Naive thymus-derived CD8-positive, alpha-beta T cell (primary cell): ENCODE data around the gene SGF29. TPM values are rescaled to one million over a fixed set of nuclear protein-coding genes. Genes with fewer than 3 reads are reported as not detected.
A peak's percentile ranks its signal among the peaks of the same experiment; 100 is the strongest.
"Not testable (repeated sequence)": the region's sequence is repeated elsewhere in the genome, so short reads cannot be mapped to it uniquely, and the experiment has no call there.

Experiments
- ATAC-seq, 2 donors: fragments of 150-1000 bp; cut with Tn5 transposase in 1 of 2; sonication (Bioruptor Pico), chemical (Tn5 transposase) in 1 of 2; 1 replicate in 1 of 2; 2 replicates in 1 of 2; pipeline ENCODE4 v1.10.0; 2021; ENCODE audit warnings: mild to moderate bottlenecking in 2 of 2, moderate library complexity in 2 of 2
- POLR2A ChIA-PET: fragments of 350-600 bp; sonication (Branson Sonifier 250); formaldehyde crosslinking; loops from one replicate; lab custom pipeline; 2021; ENCODE audit warnings: antibody characterized with exemption; lab: Charles Lee
- DNase-seq, 10 donors: peaks; one replicate each; pipeline versions ENCODE4 v3.0.0 to v3.0.0-alpha.2; 2020 to 2022
- H3K27ac Mint-ChIP-seq, 10 donors: one replicate each; pipeline ENCODE4 v1.8.0; 2020 to 2022; ENCODE audit warnings: mild to moderate bottlenecking in 10 of 10, mixed read lengths in 10 of 10, moderate library complexity in 4 of 10, inconsistent platforms in 1 of 10
- H3K27me3 Mint-ChIP-seq, 5 donors: one replicate each; pipeline ENCODE4 v1.8.0; 2021 to 2022; ENCODE audit warnings: mixed read lengths in 5 of 5
- H3K36me3 Mint-ChIP-seq, 3 donors: one replicate each; pipeline ENCODE4 v1.8.0; 2020 to 2022; ENCODE audit warnings: mixed read lengths in 3 of 3, mild to moderate bottlenecking in 2 of 3, inconsistent platforms in 1 of 3
- H3K4me1 Mint-ChIP-seq, 4 donors: one replicate each; pipeline ENCODE4 v1.8.0; 2021 to 2022; ENCODE audit warnings: mixed read lengths in 4 of 4
- H3K4me3 Mint-ChIP-seq, 10 donors: one replicate each; pipeline ENCODE4 v1.8.0; 2020 to 2022; ENCODE audit warnings: mild to moderate bottlenecking in 10 of 10, mixed read lengths in 10 of 10, moderate library complexity in 6 of 10, inconsistent platforms in 1 of 10
- H3K9me3 Mint-ChIP-seq, 9 donors: one replicate each; pipeline ENCODE4 v1.8.0; 2020 to 2022; ENCODE audit warnings: mixed read lengths in 9 of 9, mild to moderate bottlenecking in 3 of 9, inconsistent platforms in 1 of 9, moderate library complexity in 1 of 9
- polyA plus RNA-seq, 3 donors: library from polyadenylated mRNA; unstranded; fragments of 300-500 nt; fragmentation: Illumina TruSeq; gene quantifications; one replicate each; pipeline ENCODE4 v1.2.3, GENCODE V29; 2021
- total RNA-seq, 8 experiments: library from RNA in 2 of 8; stranded (reverse) in 2 of 8; gene quantifications; one replicate each; pipeline ENCODE4 v1.2.3 and lab custom pipeline; 2021 to 2026

Gene SGF29
- total and polyA plus RNA-seq, 5 experiments from 2014 or later = 48.3 to 73.0 (median 68.3) TPM

DNA sequence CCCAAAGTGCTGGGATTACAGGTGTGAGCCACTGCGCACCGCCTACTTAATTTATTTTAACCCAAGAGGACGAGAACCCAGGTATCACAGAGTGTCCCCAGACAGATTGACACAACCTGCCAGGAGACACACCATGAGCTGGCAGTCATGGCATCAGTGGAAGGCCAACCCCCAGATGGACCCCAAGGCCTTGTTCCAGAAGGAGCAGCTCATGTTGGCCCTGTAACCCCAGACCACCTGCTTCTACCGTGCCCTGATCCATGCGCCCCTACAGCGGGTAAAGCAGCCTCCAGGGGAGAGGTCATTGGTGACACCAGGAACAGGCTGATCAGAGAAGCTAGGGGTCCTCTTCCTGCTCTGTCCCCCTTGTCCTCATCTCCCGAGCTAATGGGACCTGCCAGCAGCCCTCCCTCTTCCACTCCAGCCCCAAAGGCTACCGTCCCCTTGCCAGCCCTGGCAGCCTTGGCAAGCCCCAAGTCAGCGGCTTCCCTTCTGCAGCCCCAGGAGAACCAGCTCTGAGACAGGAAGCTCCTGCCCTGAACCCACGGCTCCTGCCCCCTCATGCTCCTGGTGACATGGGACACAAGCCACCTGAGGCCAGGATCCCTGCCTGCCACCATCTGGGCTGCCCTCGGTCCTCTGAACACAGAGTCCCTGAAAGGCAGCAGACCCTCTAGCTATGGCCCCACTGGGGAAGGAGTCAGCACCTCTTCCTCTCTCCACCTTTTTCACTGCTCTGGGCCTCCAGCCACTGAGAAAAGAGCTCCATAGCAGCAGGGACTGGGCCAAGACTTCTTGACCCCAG, 49.9 kb downstream of the SGF29 start:
- no peaks in the 10 kb centered on the region for H3K9me3 Mint-ChIP-seq
- H3K4me1 Mint-ChIP-seq = peaks cover 0 to 3% (median 0%) of the 10 kb centered on the region in 4 donors
- ATAC-seq (no peak), DNase-seq (no peak)
- H3K36me3 Mint-ChIP-seq = peaks cover 0 to 4% (median 3%) of the 10 kb centered on the region in 3 donors
- H3K27me3 Mint-ChIP-seq = no peaks in the 10 kb centered on the region
- peak overlapping the region in 1 of 10 donors; percentile 4 for H3K27ac Mint-ChIP-seq
- no peak overlapping the region for H3K4me3 Mint-ChIP-seq
- POLR2A ChIA-PET = no interaction called here

DNA sequence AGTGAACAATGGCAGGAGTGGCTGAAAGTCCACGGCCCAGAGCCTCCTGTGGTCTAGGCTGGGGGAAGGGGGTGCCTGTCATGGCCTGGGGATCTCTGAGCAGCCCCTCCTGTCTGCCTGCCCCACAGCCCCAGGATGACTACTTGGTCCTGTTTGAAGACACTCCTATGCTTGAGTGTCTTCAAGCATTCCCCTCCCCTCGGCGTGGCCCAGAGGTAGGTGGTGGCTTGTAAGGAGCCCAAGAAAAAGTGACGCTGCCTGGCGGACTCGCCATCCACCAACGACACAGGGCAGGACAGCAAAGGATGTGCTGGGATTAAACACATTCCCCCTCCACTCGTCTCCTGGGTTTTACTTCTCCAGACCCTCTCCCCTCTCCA, 50.5 kb downstream of the SGF29 start:
- Mint-ChIP-seq H3K4me1 (peaks cover 0 to 3% (median 2%) of the 10 kb centered on the region in 4 donors), H3K36me3 (peaks cover 0 to 4% (median 3%) of the 10 kb centered on the region in 3 donors), H3K27me3 (no peaks in the 10 kb centered on the region), H3K27ac (no peak overlapping the region), H3K4me3 (no peak overlapping the region), H3K9me3 (no peaks in the 10 kb centered on the region)
- ATAC-seq (no peak), DNase-seq (no peak)
- POLR2A ChIA-PET = no interaction called here

DNA sequence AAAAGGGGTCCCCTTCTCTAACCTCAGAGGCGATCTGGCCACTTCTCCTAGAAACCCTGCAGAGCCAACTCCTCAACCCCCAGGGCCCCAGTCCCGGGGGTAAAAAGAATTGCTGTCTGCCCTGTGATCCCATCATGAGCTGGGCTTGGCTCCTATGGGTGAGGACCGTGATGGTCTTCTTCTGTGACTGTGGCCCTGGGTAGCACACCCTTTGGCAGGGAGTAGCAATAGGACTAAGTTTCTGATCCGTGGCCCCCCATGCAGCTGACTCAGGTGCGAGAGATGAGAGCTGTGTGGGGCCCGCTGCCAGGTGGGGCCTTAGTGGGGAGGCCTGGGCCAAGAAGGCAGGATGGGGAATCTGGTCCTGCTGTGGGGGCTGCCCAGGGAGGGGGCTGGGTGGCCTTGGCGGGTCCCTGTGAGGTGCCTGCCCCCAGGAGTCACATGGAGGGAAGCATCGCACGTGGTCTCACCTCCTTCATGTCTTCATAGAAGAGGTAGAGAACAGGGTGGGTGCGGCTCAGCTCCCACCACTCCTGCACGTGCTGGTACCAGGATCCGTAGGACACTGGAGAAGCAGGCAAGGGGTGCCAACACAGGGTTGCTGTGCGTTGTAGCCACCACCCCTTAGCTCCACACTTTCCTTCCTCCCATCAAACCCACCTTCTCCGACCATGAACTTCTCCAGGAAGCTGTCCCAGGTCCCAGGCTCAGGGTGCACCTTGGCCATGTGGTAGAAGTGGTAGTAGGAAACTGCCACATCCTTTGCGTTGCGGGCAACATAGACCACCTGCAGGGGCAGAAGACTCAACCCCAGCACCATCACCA, 52.8 kb downstream of the SGF29 start:
- Mint-ChIP-seq H3K4me3 (no peak overlapping the region), H3K4me1 (peaks cover 7 to 24% (median 16%) of the 10 kb centered on the region in 4 donors), H3K36me3 (peaks cover 0 to 4% (median 3%) of the 10 kb centered on the region in 3 donors), H3K9me3 (no peaks in the 10 kb centered on the region), H3K27ac (no peak overlapping the region), H3K27me3 (no peaks in the 10 kb centered on the region)
- POLR2A ChIA-PET = interaction anchor here (0.7 kb wide), 1 partner anchor 72 kb away, joined by 3 read pairs; no protein-coding TSS in a partner anchor
- no peak for DNase-seq
- no peak for ATAC-seq

DNA sequence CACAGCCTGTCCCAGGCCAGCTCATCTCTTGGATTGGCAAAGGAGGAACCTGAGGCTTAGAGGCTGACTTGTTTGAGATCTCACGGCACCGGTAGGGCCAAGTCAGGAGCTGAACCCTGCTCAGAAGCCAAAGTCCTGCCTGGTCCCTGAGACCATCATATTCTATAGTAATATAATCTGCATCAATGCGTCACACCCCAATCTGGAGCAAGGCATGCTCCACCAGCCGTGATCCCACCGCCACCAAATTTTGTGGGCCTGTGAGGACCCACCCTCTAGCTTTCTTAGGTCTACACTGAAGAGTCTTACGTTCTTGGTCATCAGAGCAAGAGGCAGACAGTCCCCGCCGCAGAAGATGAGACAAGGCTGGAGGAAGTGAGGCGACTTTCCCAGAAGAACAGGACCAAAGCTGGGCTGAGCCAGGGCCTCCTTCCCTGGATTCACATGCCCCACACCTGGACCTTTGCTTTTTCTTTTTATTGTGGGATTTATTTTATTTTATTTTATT, 53.5 kb downstream of the SGF29 start:
- DNase-seq (no peak), ATAC-seq (no peak)
- H3K27me3 Mint-ChIP-seq = no peaks in the 10 kb centered on the region
- no peaks in the 10 kb centered on the region for H3K9me3 Mint-ChIP-seq
- POLR2A ChIA-PET = no interaction called here
- H3K4me1 Mint-ChIP-seq = peaks cover 6 to 24% (median 16%) of the 10 kb centered on the region in 4 donors
- peaks cover 0 to 4% (median 3%) of the 10 kb centered on the region in 3 donors for H3K36me3 Mint-ChIP-seq
- H3K27ac Mint-ChIP-seq = peak overlapping the region in 1 of 10 donors; percentile 75
- H3K4me3 Mint-ChIP-seq = no peak overlapping the region

DNA sequence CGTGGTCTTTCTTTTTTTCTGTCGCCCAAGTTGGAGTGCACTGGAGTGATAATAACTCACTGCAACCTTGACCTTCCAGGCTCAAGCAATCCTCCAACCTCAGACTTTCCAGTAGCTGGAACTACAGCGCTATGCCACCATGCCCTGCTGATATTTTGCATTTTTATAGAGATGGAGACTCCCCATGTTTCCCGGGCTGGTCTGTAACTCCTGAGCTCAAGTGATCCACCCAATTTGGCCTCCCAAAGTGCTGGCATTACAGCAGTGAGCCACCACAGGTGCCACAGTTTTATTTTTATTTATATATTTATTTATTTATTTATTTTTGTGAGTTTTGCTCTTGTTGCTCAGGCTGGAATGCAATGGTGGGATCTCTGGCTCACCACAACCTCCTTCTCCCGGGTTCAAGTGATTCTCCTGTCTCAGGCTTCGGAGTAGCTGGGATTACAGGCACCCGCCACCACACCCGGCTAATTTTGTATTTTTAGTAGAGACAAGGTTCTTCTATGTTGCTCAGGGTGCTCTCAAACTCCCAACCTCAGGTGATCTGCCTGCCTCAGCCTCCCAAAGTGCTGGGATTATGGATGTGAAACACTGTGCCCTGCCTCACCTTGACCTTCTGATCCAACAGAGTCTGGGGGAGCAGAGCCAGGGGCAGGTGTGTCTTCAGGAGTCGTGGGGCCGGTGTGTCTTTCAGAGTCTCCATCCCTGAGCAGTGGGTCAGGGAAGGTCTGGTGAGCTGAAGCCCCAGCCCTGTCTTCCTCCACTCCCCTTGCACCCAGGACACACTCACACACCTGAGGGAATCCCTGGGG, 54.2 kb downstream of the SGF29 start:
- H3K36me3 Mint-ChIP-seq, H3K4me3 Mint-ChIP-seq, DNase-seq, H3K9me3 Mint-ChIP-seq, H3K27me3 Mint-ChIP-seq, ATAC-seq: not testable (repeated sequence)
- POLR2A ChIA-PET = interaction anchor here (0.7 kb wide), 1 partner anchor 10 kb away, joined by 3 read pairs; no protein-coding TSS in a partner anchor
- H3K27ac Mint-ChIP-seq = peak overlapping the region in 1 of 10 donors; percentile 50
- peaks cover 6 to 24% (median 16%) of the 10 kb centered on the region in 4 donors for H3K4me1 Mint-ChIP-seq

DNA sequence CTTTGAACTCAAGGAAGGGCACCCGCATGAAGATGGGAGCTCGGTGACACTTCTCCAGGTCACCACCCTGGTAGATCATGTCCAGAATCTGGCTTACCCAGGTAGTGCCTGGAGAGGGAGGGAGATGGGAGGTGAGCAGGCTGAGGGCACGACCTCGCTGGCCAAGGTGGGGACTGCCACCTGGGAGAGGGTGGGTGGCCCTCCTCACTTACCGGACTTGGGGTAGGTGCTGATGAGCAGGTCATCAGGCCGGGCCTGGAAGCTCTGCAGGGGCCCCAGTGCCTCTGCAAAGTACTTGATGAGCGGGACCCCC, 54.7 kb downstream of the SGF29 start:
- DNase-seq, ATAC-seq, H3K36me3 Mint-ChIP-seq, H3K4me3 Mint-ChIP-seq, H3K9me3 Mint-ChIP-seq, H3K27me3 Mint-ChIP-seq: not testable (repeated sequence)
- H3K27ac Mint-ChIP-seq = peak overlapping the region in 1 of 10 donors; percentile 50
- peaks cover 6 to 24% (median 16%) of the 10 kb centered on the region in 4 donors for H3K4me1 Mint-ChIP-seq
- POLR2A ChIA-PET = interaction anchor here (0.7 kb wide), 1 partner anchor 11 kb away, joined by 3 read pairs; no protein-coding TSS in a partner anchor

DNA sequence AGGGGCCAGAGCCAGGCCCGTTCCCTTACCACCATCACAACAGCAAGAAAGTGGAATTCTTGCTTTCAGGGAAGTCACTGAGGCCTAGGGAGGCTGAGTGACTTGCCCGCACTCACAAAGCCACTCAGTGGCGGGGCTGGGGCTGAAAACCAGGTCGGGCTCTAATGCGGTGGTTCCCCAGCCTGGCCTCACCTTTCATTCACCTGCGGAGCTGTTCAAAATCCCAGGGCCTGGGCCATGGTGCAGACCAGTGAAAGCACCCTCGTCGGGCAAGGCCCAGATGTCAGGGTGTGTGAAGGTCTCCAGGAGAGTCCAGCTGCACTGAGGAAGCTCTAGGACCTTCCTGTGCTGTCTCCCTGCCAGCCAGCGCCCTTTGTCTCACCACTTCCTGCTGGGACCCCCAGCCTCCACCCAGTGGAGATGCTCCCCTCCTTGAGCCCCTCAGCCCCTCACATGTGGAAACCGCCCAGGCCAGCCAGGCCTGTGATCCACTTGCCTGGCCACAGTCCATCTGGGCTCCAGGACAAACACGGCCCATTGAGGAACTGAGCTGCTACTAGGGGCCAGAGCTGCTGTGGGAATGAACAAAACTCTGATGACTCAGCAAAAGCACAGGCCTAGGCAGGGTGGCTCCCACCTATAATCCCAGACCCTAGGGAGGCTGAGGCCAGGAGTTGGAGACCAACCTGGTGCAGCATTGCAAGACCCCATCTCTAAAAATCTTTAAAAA, 55.3 kb downstream of the SGF29 start:
- H3K27ac Mint-ChIP-seq = peak overlapping the region in 4 of 10 donors; percentile 6 to 81 (median 76)

DNA sequence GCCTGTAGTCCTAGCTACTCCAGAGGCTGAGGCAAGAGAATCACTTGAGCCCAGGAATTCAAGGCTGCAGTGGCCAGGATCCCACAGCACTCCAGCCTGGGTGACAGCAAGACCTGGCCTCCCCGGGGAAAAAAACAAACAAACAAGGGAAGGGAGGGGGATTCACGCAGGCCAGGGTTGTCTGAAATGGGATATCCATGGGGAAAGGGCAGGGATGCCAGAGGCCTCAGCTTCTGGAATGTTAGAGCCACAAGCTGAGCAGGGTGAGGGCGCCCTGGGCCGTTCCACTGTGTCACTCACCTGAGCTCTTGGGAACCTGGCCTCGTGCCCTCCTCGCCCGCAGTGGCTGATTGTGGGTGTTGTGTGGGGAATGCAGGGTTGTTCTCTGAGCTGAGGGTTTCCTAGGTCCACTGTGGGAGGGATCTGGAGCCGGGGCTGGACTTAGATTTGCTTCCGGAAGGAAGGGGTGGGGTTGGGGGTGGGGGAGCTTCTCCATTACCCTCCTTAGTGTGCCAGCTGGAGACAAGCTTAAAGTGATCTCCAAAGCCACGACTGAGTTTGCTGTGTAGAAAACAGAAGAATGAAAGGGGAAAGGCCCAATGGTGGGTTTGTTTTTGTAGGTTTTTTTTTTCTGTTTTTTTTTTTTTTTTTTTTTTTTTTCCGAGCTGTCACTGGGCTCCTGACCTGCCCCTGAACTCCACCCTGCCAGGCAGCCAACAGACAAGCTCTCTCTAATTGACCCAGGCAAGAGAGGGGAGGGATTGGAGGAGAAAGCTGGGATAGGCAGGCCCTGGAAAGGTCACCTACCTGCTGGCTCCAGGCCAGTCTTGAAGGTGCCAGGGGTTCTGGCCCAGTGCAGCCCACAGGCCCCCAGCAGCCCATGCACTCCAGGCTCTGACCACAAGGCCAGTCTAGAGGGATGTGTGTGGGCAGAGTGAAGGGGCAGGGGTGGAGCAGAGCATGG, 56.2 kb downstream of the SGF29 start, which contains the start of gene SULT1A1:
Gene SULT1A1, minus strand, starts transcription at position 414 of the 964 bp plus-strand sequence. CDS start 1,189 bp downstream, outside the sequence.
- DNase-seq = peak in 1 of 10 donors; percentile 14
- H3K4me3 Mint-ChIP-seq = peak within 1 kb of the TSS in 4 of 10 donors; percentile 15 to 40 (median 25)

More for the DNA sequence above, 55.3 kb downstream of the SGF29 start:
- not testable (repeated sequence) for H3K27me3 Mint-ChIP-seq, DNase-seq, ATAC-seq, H3K9me3 Mint-ChIP-seq, H3K36me3 Mint-ChIP-seq
- H3K4me3 Mint-ChIP-seq = peak overlapping the region in 1 of 10 donors; percentile 40
- H3K4me1 Mint-ChIP-seq = peaks cover 6 to 24% (median 16%) of the 10 kb centered on the region in 4 donors
- POLR2A ChIA-PET = interaction anchor here (0.7 to 1.5 kb wide), 2 partner anchors 55 to 117 kb away, joined by 3 read pairs; partner anchors contain the start of gene CLN3

DNA sequence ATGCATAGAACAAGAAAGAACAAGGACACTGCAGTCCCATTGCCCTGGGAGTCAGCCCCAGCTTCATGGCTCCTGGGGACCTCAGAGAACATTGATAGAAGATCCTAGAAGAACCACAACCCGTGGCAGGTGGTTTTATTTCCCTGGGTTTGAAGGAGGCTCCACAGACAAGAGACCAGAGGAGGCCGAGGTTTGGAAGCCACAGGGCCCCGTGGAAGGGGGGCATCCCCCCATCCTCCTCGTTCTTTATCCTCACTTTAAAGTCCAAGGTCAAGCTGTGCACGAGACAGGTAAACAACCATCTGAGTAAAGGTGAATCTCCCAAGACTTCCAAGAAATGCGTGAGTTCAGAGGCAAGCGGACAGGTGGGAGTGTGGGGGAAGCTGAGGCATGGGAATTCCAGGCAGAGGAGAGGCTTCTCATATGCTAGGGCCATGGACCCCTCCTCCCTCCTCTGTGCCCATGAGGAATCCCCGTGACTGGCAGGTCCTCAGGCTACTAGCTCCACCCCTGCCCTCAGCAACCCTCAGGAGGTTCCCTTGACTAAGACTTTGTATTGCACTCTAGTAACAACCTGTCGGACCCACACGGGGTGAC, 57.0 kb downstream of the SGF29 start:
- POLR2A ChIA-PET = interaction anchor here (1.5 kb wide), 1 partner anchor 56 kb away, joined by 3 read pairs; no protein-coding TSS in a partner anchor
- peak overlapping the region in 3 of 10 donors; percentile 20 to 40 (median 30) for H3K4me3 Mint-ChIP-seq
- ATAC-seq (no peak), DNase-seq (no peak)
- H3K27me3 Mint-ChIP-seq = no peaks in the 10 kb centered on the region
- H3K27ac Mint-ChIP-seq = peak overlapping the region in 8 of 10 donors; percentile 20 to 81 (median 40)
- H3K9me3 Mint-ChIP-seq = no peaks in the 10 kb centered on the region
- peaks cover 6 to 24% (median 16%) of the 10 kb centered on the region in 4 donors for H3K4me1 Mint-ChIP-seq
- H3K36me3 Mint-ChIP-seq = peaks cover 0 to 3% (median 0%) of the 10 kb centered on the region in 3 donors

More for the DNA sequence above, 56.2 kb downstream of the SGF29 start, which contains the start of gene SULT1A1:
- Mint-ChIP-seq H3K9me3 (no peaks in the 10 kb centered on the region), H3K4me1 (peaks cover 6 to 24% (median 16%) of the 10 kb centered on the region in 4 donors), H3K36me3 (peaks cover 0 to 4% (median 3%) of the 10 kb centered on the region in 3 donors), H3K27me3 (no peaks in the 10 kb centered on the region), H3K27ac (peak within 1 kb of the TSS in 9 of 10 donors; percentile 6 to 81 (median 40))
- ATAC-seq = no peak
- POLR2A ChIA-PET = interaction anchor here (0.7 to 1.5 kb wide), 3 partner anchors 56 to 381 kb away, joined by 3 to 5 read pairs (median 3); partner anchors contain the start of gene CLN3
